Bronchial epithelial cell (primary cell): Measurements from ENCODE around the gene STAMBP. TPM values are rescaled to one million over a fixed set of nuclear protein-coding genes. Genes with fewer than 3 reads are reported as not detected.

Experiments
- DNase-seq: peaks from one replicate; pipeline ENCODE4 v3.0.0-alpha.2; 2010; ENCODE audit warnings: low read depth
- FAIRE-seq: peaks from 2 replicates; lab custom pipeline; 2011; peaks lifted over from hg19 to GRCh38; lab: Jason Lieb, UNC
- H3K27me3 ChIP-seq: 2 replicates; pipeline ENCODE4 v1.5.1; 2011; ENCODE audit warnings: low read length; ENCODE audit not compliant: control insufficient read depth, insufficient read depth
- H3K36me3 ChIP-seq: 2 replicates; pipeline ENCODE4 v1.5.1; 2011; ENCODE audit warnings: low read length; ENCODE audit not compliant: control insufficient read depth, insufficient read depth
- H3K4me3 ChIP-seq: 2 replicates; pipeline ENCODE4 v1.5.1; 2011; ENCODE audit warnings: mild to moderate bottlenecking, low read depth, low read length, control low read depth
- total RNA-seq: library from RNA; depleted of rRNA; stranded (reverse); fragments of >200 nt; gene quantifications from 2 replicates; pipeline ENCODE4 v1.2.1, GENCODE V29; 2014
- TF ChIP-seq, protein P1 (sequence below): IDR thresholded peaks from 2 replicates; pipeline ENCODE4 v1.5.1; 2011; ENCODE audit warnings: mild to moderate bottlenecking, moderate library complexity, low read length, control low read depth, inconsistent platforms; ENCODE audit not compliant: insufficient read depth, severe bottlenecking

The STAMBP gene
- total RNA-seq, 1 donor from 2014 or later, result 24.0 TPM

DNA sequence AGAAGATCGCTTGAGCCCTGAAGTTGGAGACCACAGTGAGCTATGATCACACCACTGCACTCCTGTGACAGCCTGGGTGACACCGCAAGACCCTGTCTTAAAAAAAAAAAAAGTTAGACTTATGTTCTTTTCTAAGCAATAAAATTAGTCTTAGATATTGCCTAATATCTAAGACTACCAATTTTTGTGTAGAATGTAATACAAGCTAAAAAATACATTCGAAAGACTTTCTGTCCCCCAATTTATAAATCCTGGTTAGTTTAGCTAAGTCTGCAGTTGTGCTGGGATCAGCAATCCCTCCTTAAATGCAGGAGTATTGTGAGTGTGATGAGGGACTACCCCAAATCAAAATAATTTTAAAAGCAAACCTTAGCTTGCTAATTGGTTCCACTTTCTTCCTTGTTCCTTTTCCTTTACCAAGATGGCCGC, 358 bp upstream of the STAMBP start:
- no peaks in the 10 kb centered on the region for H3K27me3 ChIP-seq

DNA sequence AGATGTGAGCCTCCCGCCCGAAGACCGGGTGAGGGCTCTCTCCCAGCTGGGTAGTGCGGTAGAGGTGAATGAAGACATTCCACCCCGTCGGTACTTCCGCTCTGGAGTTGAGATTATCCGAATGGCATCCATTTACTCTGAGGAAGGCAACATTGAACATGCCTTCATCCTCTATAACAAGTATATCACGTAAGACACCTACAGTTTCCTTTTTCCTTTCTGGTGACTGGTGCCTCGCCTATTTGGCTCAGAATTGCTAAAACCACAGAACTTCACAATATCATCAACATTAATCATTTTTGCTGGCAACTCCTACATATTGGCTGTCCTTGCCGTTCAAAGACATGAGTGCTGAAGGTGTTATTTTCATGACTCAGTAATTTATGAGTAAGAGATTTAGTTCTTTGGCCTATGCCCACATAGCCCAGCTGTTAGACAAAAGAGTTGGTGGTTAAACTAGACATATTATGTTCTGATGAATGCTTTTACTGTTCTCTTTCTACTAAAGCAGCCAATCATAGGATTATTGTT, 2.2 kb downstream of the STAMBP start:
- Histone ChIP-seq H3K27me3 (no peaks in the 10 kb centered on the region), H3K36me3 (peaks cover 3% of the 10 kb centered on the region), H3K4me3 (no peak overlapping the region)
- DNase-seq (peak; percentile 99), FAIRE-seq (no peak)
- TF ChIP-seq, protein P1, sequence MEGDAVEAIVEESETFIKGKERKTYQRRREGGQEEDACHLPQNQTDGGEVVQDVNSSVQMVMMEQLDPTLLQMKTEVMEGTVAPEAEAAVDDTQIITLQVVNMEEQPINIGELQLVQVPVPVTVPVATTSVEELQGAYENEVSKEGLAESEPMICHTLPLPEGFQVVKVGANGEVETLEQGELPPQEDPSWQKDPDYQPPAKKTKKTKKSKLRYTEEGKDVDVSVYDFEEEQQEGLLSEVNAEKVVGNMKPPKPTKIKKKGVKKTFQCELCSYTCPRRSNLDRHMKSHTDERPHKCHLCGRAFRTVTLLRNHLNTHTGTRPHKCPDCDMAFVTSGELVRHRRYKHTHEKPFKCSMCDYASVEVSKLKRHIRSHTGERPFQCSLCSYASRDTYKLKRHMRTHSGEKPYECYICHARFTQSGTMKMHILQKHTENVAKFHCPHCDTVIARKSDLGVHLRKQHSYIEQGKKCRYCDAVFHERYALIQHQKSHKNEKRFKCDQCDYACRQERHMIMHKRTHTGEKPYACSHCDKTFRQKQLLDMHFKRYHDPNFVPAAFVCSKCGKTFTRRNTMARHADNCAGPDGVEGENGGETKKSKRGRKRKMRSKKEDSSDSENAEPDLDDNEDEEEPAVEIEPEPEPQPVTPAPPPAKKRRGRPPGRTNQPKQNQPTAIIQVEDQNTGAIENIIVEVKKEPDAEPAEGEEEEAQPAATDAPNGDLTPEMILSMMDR, result no peak

More for the DNA sequence above, 358 bp upstream of the STAMBP start:
- DNase-seq (no peak), FAIRE-seq (no peak)
- Histone ChIP-seq H3K4me3 (no peak overlapping the region), H3K36me3 (peaks cover 1% of the 10 kb centered on the region)
- TF ChIP-seq, protein P1, result no peak

DNA sequence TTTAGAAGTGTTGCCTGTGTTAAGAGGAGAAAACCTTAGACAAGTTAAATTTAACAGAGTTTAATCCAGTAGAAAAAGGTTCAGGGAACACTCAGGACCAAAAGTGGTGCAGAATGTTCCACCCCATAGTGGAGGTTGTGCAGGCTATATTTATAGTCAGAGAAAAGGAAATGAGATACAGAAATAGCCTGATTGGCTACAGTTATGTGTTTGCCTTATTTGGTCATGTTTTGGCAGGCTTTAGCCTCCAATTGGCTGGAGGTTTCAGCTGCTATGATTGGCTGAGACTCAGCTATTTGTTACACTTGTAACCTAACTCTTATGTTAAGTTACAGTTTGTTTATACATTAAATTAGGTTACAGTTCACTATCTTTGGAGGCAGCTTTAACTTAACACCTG, 4.2 kb downstream of the STAMBP start:
- no peaks in the 10 kb centered on the region for H3K27me3 ChIP-seq
- FAIRE-seq (no peak), DNase-seq (peak; percentile 45)
- H3K4me3 ChIP-seq, result no peak overlapping the region
- TF ChIP-seq, protein P1, result no peak
- H3K36me3 ChIP-seq, result peaks cover 8% of the 10 kb centered on the region

DNA sequence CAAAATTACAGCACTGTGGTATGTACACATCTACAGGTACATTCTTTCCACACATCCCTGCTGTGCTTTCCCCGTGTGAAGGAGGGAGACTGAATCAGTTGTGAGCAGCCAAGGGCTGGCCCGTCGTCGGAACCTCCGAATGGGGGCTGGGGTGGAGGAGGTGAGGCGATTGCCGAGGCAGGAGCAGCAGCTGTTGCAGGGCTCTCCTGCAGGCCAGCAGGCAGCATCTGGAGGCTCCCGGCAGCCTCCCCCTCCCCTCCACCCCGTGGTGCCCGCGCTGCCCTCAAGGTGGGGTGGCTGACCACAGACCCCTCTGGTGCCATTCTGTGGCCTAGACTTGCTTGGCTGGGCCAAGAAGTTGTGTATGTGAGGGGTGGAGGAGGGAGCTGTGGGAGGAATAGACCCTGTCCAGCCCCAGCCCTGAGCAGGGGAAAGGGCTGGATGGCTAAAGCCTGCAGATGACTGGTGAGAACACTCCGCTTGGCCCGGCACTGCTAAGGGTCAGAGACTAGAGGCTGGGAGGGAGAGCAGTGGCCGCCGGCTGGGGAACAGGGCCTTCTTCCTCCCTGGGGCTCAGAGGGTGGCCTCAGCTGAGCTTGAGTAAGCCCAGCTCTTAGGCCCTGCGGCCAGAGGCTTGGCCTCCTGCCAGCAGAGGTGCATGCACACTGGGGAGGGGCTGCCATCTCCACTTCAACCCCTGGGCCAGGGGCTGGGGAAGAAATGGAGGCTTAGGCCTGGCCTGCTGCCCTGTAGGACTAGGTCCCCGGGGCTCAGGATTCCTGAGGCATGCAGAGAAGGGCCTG, 7.6 kb downstream of the STAMBP start:
- peaks cover 11% of the 10 kb centered on the region for H3K36me3 ChIP-seq
- FAIRE-seq (no peak), DNase-seq (no peak)
- no peak overlapping the region for H3K4me3 ChIP-seq
- no peaks in the 10 kb centered on the region for H3K27me3 ChIP-seq
- TF ChIP-seq, protein P1, result no peak

DNA sequence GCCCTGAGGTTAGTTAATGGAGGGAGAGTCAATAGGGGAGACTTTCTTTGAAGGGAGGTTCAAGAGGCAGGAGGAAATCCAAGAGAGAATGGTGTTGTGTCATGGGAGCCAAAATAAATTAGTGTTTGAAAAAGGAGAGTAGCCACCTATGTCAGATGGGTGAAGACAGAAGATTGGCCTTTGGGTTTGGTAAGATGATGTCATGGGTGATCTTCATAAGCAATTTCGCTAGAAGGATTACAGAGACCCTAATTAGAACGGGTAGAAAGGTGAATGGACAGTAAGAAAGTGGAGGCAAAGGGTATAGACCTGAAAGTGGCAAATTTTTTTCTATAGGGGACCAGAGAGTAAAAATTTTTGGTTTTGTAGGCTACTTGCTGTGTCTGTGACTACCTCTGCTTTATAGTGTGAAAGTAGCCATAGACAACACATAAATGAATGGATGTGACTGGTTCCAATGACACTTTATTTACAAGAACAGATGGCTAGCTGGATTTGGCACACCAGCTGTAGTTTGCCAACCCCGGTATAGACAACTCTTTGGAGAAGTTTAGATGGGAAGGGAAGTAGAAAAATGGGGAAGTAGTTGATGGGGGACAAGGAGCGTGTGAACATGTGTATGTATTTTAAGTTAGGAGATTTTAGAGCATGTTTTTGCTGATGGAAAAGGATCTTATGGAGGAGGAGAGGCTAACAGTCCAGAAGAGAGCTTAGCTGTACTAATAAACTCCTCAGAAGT, 9.3 kb downstream of the STAMBP start:
- DNase-seq (no peak), FAIRE-seq (no peak)
- H3K27me3 ChIP-seq, result no peaks in the 10 kb centered on the region
- TF ChIP-seq, protein P1, result no peak
- H3K4me3 ChIP-seq, result no peak overlapping the region
- H3K36me3 ChIP-seq, result peaks cover 10% of the 10 kb centered on the region
